Fibroblast of lung (primary cell): Measurements from ENCODE around the gene CDKAL1. TPM values are rescaled to one million over a fixed set of nuclear protein-coding genes. Genes with fewer than 3 reads are reported as not detected.
A peak's percentile ranks its signal among the peaks of the same experiment; 100 is the strongest.
"Not testable (repeated sequence)": the region's sequence is repeated elsewhere in the genome, so short reads cannot be mapped to it uniquely, and the experiment has no call there.

Source experiments
- DNase-seq, 2 donors: peaks; one replicate each; pipeline versions ENCODE4 v3.0.0 to v3.0.0-alpha.2; 2010; ENCODE audit warnings: low read depth in 2 of 2
- H2AFZ ChIP-seq: 2 replicates; pipeline ENCODE4 v1.5.1; 2012; ENCODE audit warnings: low read length, control low read depth, inconsistent platforms
- H3K27ac ChIP-seq: 2 replicates; pipeline ENCODE4 v1.5.1; 2011; ENCODE audit warnings: low read length, control low read depth; ENCODE audit not compliant: insufficient read depth
- H3K27me3 ChIP-seq: 2 replicates; pipeline ENCODE4 v1.5.1; 2011; ENCODE audit warnings: mild to moderate bottlenecking, low read length; ENCODE audit not compliant: control insufficient read depth, insufficient read depth
- H3K36me3 ChIP-seq: 2 replicates; pipeline ENCODE4 v1.5.1; 2011; ENCODE audit warnings: low read length; ENCODE audit not compliant: control insufficient read depth, insufficient read depth
- H3K4me1 ChIP-seq: 2 replicates; pipeline ENCODE4 v1.5.1; 2011; ENCODE audit warnings: low read length; ENCODE audit not compliant: control insufficient read depth, insufficient read depth; ENCODE audit errors: extremely low read depth
- H3K4me2 ChIP-seq: 2 replicates; pipeline ENCODE4 v1.5.1; 2011; ENCODE audit warnings: low read length, control low read depth; ENCODE audit not compliant: insufficient read depth; ENCODE audit errors: extremely low read depth
- H3K4me3 ChIP-seq, 4 experiments: fragments of 200-600 bp in 1 of 4; sonication (generic) in 1 of 4; replicated peaks in 1 of 4; 2 replicates each; pipeline ENCODE4 v1.5.1; 2011 to 2016; ENCODE audit warnings: low read length in 4 of 4, low read depth in 3 of 4, mild to moderate bottlenecking in 3 of 4, control low read depth in 2 of 4, inconsistent platforms in 1 of 4, mixed read lengths in 1 of 4; ENCODE audit not compliant: insufficient read depth in 1 of 4; ENCODE audit errors: control extremely low read depth in 1 of 4
- H3K79me2 ChIP-seq: 2 replicates; pipeline ENCODE4 v1.5.1; 2012; ENCODE audit warnings: mild to moderate bottlenecking, low read length, inconsistent platforms; ENCODE audit not compliant: control insufficient read depth, insufficient read depth
- H3K9ac ChIP-seq: 2 replicates; pipeline ENCODE4 v1.5.1; 2011; ENCODE audit warnings: mild to moderate bottlenecking, low read length, control low read depth; ENCODE audit not compliant: insufficient read depth
- H3K9me3 ChIP-seq: 2 replicates; pipeline ENCODE4 v1.5.1; 2012; ENCODE audit warnings: low read depth, low read length; ENCODE audit not compliant: control insufficient read depth, insufficient read depth
- H4K20me1 ChIP-seq: 2 replicates; pipeline ENCODE4 v1.5.1; 2011; ENCODE audit warnings: low read length; ENCODE audit not compliant: control insufficient read depth, insufficient read depth; ENCODE audit errors: extremely low read depth
- CTCF ChIP-seq, 2 donors: IDR thresholded peaks in 1 of 2; conservative IDR thresholded peaks in 1 of 2; 1 replicate in 1 of 2; 2 replicates in 1 of 2; pipeline ENCODE4 v1.5.1; 2011 to 2012; ENCODE audit warnings: low read length in 2 of 2, control low read depth in 1 of 2, inconsistent platforms in 1 of 2, low read depth in 1 of 2, mild to moderate bottlenecking in 1 of 2
- EZH2 ChIP-seq: IDR thresholded peaks from 2 replicates; pipeline ENCODE4 v1.5.1; 2012; ENCODE audit warnings: low read length, control low read depth, mild to moderate bottlenecking; ENCODE audit errors: missing control alignments
- polyA plus RNA-seq, 2 donors: library from polyadenylated mRNA; depleted of rRNA in 1 of 2; stranded (reverse) in 1 of 2; unstranded in 1 of 2; fragments of >200 nt; gene quantifications; 2 replicates each; pipeline ENCODE4 v1.2.1, GENCODE V29; 2011 to 2012; ENCODE audit warnings: missing spikeins in 1 of 2
- total RNA-seq: library from RNA; depleted of rRNA; stranded (reverse); fragments of >200 nt; gene quantifications from 2 replicates; pipeline ENCODE4 v1.2.1, GENCODE V29; 2014

CDKAL1 gene
- total and polyA plus RNA-seq, 2 donors (not counting 1 experiment from before 2014, with no cell fraction given) = 7.4 to 15.0 TPM

GRCh38 chr6:20647585-20647984 is 113.3 kb downstream of the CDKAL1 start:
- no peaks in the 10 kb centered on the region for H4K20me1 ChIP-seq
- no peak for DNase-seq
- no peaks in the 10 kb centered on the region for H3K9me3 ChIP-seq
- TF ChIP-seq EZH2 = no peak
- no peak for TF ChIP-seq CTCF (conservative IDR thresholded peaks at IDR 0.05 in 1 of 2, IDR thresholded peaks at IDR 0.05 in 1 of 2; ENCODE audit: low read depth in 1 of 2, low read length in 2 of 2)
- no peaks in the 10 kb centered on the region for H3K36me3 ChIP-seq
- H3K9ac ChIP-seq = no peak overlapping the region
- H3K27ac ChIP-seq = no peak overlapping the region
- no peak overlapping the region for H2AFZ ChIP-seq
- H3K27me3 ChIP-seq = no peaks in the 10 kb centered on the region
- H3K4me1 ChIP-seq = no peaks in the 10 kb centered on the region
- H3K4me2 ChIP-seq = no peak overlapping the region
- H3K79me2 ChIP-seq = no peaks in the 10 kb centered on the region
- no peak overlapping the region for H3K4me3 ChIP-seq

DNA sequence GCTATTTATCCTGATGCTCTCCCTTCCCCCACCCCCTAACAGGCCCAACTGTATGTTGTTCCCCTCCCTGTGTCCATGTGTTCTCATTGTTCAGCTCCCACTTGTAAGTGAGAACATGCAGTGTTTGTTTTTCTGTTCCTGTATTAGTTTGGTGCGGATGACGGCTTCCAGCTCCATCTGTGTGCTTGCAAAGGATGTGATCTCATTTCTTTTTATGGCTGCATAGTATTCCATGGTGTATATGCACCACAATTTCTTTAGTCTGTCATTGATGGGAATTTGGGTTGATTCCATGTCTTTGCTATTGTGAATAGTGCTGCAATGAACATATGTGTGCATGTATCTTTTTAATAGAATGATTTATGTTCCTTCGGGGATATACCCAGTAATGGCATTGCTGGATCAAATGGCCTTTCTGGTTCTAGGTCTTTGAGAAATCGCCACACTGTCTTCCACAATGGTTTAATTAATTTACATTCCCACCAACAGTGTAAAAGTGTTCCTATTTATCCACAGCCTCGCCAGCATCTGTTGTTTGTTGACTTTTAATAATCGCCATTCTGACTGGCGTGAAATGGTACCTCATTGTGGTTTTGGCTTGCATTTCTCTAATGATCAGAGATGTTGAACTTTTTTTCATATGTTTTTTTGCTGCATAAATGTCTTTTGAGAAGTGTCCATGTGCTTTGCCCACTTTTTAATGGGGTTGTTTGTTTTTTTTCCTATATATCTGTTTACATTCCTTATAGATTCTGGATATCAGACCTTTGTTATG is 115.6 kb downstream of the CDKAL1 start:
- H3K4me3 ChIP-seq, H4K20me1 ChIP-seq, H3K4me2 ChIP-seq, H3K27ac ChIP-seq, H3K9ac ChIP-seq, H3K9me3 ChIP-seq, H3K4me1 ChIP-seq, H3K79me2 ChIP-seq, H3K27me3 ChIP-seq, H3K36me3 ChIP-seq, H2AFZ ChIP-seq, DNase-seq: not testable (repeated sequence)

DNA sequence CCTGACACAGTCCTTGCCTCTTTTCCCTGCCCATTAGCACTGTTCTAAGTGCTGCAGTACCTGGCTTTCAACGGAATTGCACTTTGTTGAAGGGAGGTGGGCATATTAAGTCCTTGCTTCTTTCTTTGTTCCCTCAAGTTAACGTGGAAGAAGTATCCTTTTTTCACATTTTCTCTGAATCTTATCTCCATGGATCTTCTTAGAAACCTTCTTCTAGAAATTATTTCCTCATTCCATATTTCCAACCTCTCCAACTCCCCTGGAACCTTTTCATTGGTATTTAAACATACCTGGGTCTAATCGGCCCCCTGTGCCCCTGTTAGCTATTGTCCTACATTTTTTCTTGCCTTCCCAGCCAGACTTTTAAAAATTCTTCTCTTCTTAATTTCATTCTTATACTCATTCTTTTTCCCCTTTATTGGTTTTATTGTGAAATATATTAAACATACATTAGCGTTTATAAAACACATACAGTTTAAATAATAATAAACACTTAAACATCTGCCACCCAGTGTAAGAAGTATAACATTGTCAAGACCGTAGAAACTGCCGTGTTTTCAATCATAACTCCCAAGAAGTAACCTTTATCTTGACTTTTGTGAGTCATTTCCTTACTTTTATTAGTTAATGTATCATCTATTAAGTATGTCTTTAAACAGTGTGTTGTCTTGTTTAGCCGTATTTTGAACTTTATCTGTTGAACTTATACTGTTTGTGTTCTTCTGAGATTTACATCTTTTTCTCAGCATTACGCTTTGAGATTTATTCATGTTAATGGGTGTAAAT is 118.2 kb downstream of the CDKAL1 start:
- no peak overlapping the region for H3K4me3 ChIP-seq
- H2AFZ ChIP-seq = no peak overlapping the region
- no peaks in the 10 kb centered on the region for H3K9me3 ChIP-seq
- H4K20me1 ChIP-seq = no peaks in the 10 kb centered on the region
- no peaks in the 10 kb centered on the region for H3K36me3 ChIP-seq
- H3K9ac ChIP-seq = no peak overlapping the region
- no peaks in the 10 kb centered on the region for H3K4me1 ChIP-seq
- TF ChIP-seq CTCF (conservative IDR thresholded peaks at IDR 0.05 in 1 of 2, IDR thresholded peaks at IDR 0.05 in 1 of 2; ENCODE audit: low read depth in 1 of 2, low read length in 2 of 2) (no peak), EZH2 (no peak)
- no peaks in the 10 kb centered on the region for H3K27me3 ChIP-seq
- no peaks in the 10 kb centered on the region for H3K79me2 ChIP-seq
- H3K27ac ChIP-seq = no peak overlapping the region
- H3K4me2 ChIP-seq = no peak overlapping the region
- peak; percentile 24 to 59 for DNase-seq
